Measurements from ENCODE around the gene CHST10.

- TF ChIP-seq CTCF (IDR thresholded peaks at IDR 0.05) = no peak
- TF ChIP-seq POLR2A (IDR thresholded peaks at IDR 0.05) = no peak
- TF ChIP-seq POLR2AphosphoS5 (IDR thresholded peaks at IDR 0.05) = no peak
Observed at GRCh38 chr2:100408941-100409340, 8.5 kb downstream of the CHST10 start.

All from transverse colon (tissue), 4 donors.